A549 treated with AZD9567 at 1 μM for 4 hours (cell line): ENCODE results near the gene PCNX2. TPM values are rescaled to one million over a fixed set of nuclear protein-coding genes. Genes with fewer than 3 reads are reported as not detected.

Experiments
- total RNA-seq: library from RNA; stranded (reverse); fragments of 200-300 nt; extraction: Qiagen RNA extraction; gene quantifications from 5 replicates; pipeline ENCODE4 v1.2.3, GENCODE V29; 2022; ENCODE audit not compliant: insufficient read depth

The PCNX2 gene
- 9.1 to 12.4 TPM (median 9.5 TPM) in 5 replicates for total RNA-seq

DNA sequence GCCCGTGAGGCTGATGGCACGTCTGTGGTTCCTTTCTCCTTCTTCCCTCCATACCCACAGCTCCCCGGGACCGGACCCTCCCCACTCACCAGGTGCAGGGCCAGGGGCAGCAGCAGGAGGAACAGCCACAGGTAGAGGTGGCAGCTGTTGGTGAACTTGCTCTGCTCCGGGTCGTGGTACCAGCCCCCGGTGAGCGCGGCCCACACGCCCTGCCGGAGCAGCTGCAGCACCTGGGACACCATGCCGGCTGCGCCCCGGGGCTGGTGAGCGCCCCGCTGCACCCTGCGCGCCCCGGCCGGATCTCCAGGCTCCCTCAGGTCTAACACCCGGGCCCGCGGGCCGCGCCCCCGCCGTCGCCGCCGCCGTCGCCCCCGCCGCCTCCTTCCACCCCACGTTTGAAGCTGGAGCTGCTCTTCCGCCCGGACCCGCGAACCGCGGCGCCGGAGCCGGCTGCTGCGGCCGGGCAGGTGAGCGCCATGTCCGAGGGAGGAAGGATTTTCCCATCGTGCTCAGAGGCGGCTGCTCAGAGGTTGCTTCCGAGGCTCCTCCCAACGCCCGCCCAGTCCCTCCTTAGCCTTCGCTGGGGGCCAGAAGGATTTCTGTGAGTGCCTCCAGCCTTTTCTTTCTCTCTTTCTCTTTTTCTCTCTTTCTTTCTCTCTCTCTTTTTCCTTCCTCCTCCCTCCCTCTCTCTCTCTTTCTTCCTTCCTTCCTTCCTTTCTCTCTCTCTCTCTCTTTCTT is at the start of gene PCNX2:
PCNX2 (minus strand) TSS at position 489 of the 738 bp plus-strand sequence; CDS start at position 242, 247 bp downstream.

GRCh38 chr1:233327651-233328141 is 32.2 kb upstream of the PCNX2 start, which contains the start of gene MAP3K21:
Gene MAP3K21, plus strand, starts transcription at chr1:233327724. Its CDS starts 305 bp downstream, at chr1:233328029.

GRCh38 chr1:232950197-232951176 is 345.0 kb downstream of the PCNX2 start, which contains the start of gene NTPCR:
Gene NTPCR, plus strand, starts transcription at chr1:232950611. Its CDS starts 100 bp downstream, at chr1:232950711.

Other genes with a start within 250 kb of the PCNX2 start
- gene MAP3K21, start 32.0 kb upstream of the PCNX2 start, total RNA-seq, result 7.5 to 10.9 TPM (median 9.2 TPM) in 5 replicates